Measurements from ENCODE around the gene IL17C.

GRCh38 chr16:88686439-88687253 is 48.3 kb downstream of the IL17C start, which contains the start of gene SNAI3:
- TF ChIP-seq CTCF (IDR thresholded peaks at IDR 0.05; ENCODE audit: extremely low read depth in 1 of 2, insufficient read depth in 1 of 2, low read depth in 1 of 2, low read length in 2 of 2) (no peak), POLR2AphosphoS5 (IDR thresholded peaks at IDR 0.05; ENCODE audit: insufficient read depth, low read depth, low read length) (no peak), MAX (IDR thresholded peaks at IDR 0.05; ENCODE audit: insufficient read depth, insufficient read length) (no peak), EZH2 (IDR thresholded peaks at IDR 0.05; ENCODE audit: borderline replicate concordance, low read depth, low read length, severe bottlenecking) (no peak), MYC (IDR thresholded peaks at IDR 0.05; ENCODE audit: low read depth, low read length) (no peak), POLR2A (IDR thresholded peaks at IDR 0.05; ENCODE audit: low read depth, low read length) (peak; percentile 57)

Data from endothelial cell of umbilical vein (primary cell).